Keratinocyte (primary cell): Measurements from ENCODE around the gene RIN3. TPM values are rescaled to one million over a fixed set of nuclear protein-coding genes. Genes with fewer than 3 reads are reported as not detected.

Experiments
- DNase-seq: peaks from one replicate; pipeline ENCODE4 v3.0.0-alpha.2; 2011; ENCODE audit warnings: low read depth, missing footprints, low spot score
- FAIRE-seq: peaks from 2 replicates; lab custom pipeline; 2011; peaks lifted over from hg19 to GRCh38; lab: Jason Lieb, UNC
- H2AFZ ChIP-seq: 2 replicates; pipeline ENCODE4 v1.6.0; 2012; ENCODE audit warnings: low read length, control low read depth, inconsistent platforms; ENCODE audit not compliant: control insufficient read depth
- H3K27ac ChIP-seq: 2 replicates; pipeline ENCODE4 v1.5.1; 2011; ENCODE audit warnings: low read length; ENCODE audit not compliant: control insufficient read depth, insufficient read depth
- H3K27me3 ChIP-seq: 3 replicates; pipeline ENCODE4 v1.6.0; 2011; ENCODE audit warnings: low read length; ENCODE audit not compliant: control insufficient read depth, insufficient read depth; ENCODE audit errors: extremely low read depth
- H3K36me3 ChIP-seq, 2 experiments: 2 replicates in 1 of 2; 3 replicates in 1 of 2; pipeline ENCODE4 v1.5.1; 2011; ENCODE audit warnings: low read length in 2 of 2, mild to moderate bottlenecking in 1 of 2; ENCODE audit not compliant: control insufficient read depth in 2 of 2, insufficient read depth in 2 of 2; ENCODE audit errors: extremely low read depth in 1 of 2
- H3K4me1 ChIP-seq: 3 replicates; pipeline ENCODE4 v1.5.1; 2011; ENCODE audit warnings: low read length; ENCODE audit not compliant: control insufficient read depth, insufficient read depth; ENCODE audit errors: extremely low read depth
- H3K4me2 ChIP-seq: 3 replicates; pipeline ENCODE4 v1.6.0; 2011; ENCODE audit warnings: low read depth, low read length; ENCODE audit not compliant: control insufficient read depth, insufficient read depth; ENCODE audit errors: extremely low read depth
- H3K4me3 ChIP-seq, 3 experiments: fragments of 200-600 bp in 1 of 3; sonication (generic) in 1 of 3; 2 replicates in 2 of 3; 3 replicates in 1 of 3; pipeline ENCODE4 v1.5.1; 2011 to 2016; ENCODE audit warnings: low read length in 3 of 3, mild to moderate bottlenecking in 3 of 3, control low read depth in 2 of 3, inconsistent platforms in 1 of 3, low read depth in 1 of 3, mixed read lengths in 1 of 3, mixed run types in 1 of 3, moderate library complexity in 1 of 3; ENCODE audit not compliant: control insufficient read depth in 2 of 3, insufficient read depth in 2 of 3; ENCODE audit errors: extremely low read depth in 1 of 3
- H3K79me2 ChIP-seq: 2 replicates; pipeline ENCODE4 v1.6.0; 2012; ENCODE audit warnings: low read length; ENCODE audit not compliant: control insufficient read depth, insufficient read depth
- H3K9ac ChIP-seq: 3 replicates; pipeline ENCODE4 v1.6.0; 2011; ENCODE audit warnings: low read length; ENCODE audit not compliant: control insufficient read depth, insufficient read depth; ENCODE audit errors: extremely low read depth
- H3K9me1 ChIP-seq: 3 replicates; pipeline ENCODE4 v1.6.0; 2011; ENCODE audit warnings: low read length; ENCODE audit not compliant: control insufficient read depth, insufficient read depth; ENCODE audit errors: extremely low read depth
- H3K9me3 ChIP-seq: 2 replicates; pipeline ENCODE4 v1.5.1; 2012; ENCODE audit warnings: low read depth, low read length; ENCODE audit not compliant: control insufficient read depth
- H4K20me1 ChIP-seq: 3 replicates; pipeline ENCODE4 v1.6.0; 2011; ENCODE audit warnings: low read length; ENCODE audit not compliant: control insufficient read depth, insufficient read depth; ENCODE audit errors: extremely low read depth
- EZH2 ChIP-seq: IDR thresholded peaks from one replicate; pipeline ENCODE4 v1.6.1; 2012; ENCODE audit warnings: inconsistent platforms, mild to moderate bottlenecking, low read length, moderate library complexity
- dilution Hi-C: fragments of 300-500 bp; cut with MboI; formaldehyde crosslinking; loops from one replicate; pipeline ENCODE4 v1.7.0; 2020; ENCODE audit warnings: low sequenced_read_pairs; ENCODE audit not compliant: extremely low pct_ligation_motif_present
- polyA plus RNA-seq, 5 experiments: library from polyadenylated mRNA; depleted of rRNA in 3 of 5; stranded (reverse) in 3 of 5; stranded (forward) in 1 of 5; unstranded in 1 of 5; fragments of >200 nt; gene quantifications; 1 replicate in 1 of 5; 2 replicates in 3 of 5; 3 replicates in 1 of 5; pipeline versions ENCODE4 v1.2.1 to v1.2.3, GENCODE V29; 2011 to 2012; ENCODE audit warnings: missing spikeins in 2 of 5, low read depth in 1 of 5, low replicate concordance in 1 of 5
- TF ChIP-seq, protein P1 (sequence below), 3 experiments: IDR thresholded peaks in 1 of 3; conservative IDR thresholded peaks in 1 of 3; optimal IDR thresholded peaks in 1 of 3; 2 replicates in 2 of 3; 3 replicates in 1 of 3; pipeline versions ENCODE3 to v1.5.1; 2011; ENCODE audit warnings: low read length in 3 of 3, mild to moderate bottlenecking in 3 of 3, moderate library complexity in 2 of 3, control low read depth in 1 of 3, inconsistent platforms in 1 of 3; ENCODE audit not compliant: insufficient read depth in 2 of 3; ENCODE audit errors: extremely low read depth in 1 of 3

Gene RIN3
- polyA plus RNA-seq, 1 donor (not counting 4 experiments of a cell fraction or from before 2014, with no cell fraction given), result 1.2 TPM

DNA sequence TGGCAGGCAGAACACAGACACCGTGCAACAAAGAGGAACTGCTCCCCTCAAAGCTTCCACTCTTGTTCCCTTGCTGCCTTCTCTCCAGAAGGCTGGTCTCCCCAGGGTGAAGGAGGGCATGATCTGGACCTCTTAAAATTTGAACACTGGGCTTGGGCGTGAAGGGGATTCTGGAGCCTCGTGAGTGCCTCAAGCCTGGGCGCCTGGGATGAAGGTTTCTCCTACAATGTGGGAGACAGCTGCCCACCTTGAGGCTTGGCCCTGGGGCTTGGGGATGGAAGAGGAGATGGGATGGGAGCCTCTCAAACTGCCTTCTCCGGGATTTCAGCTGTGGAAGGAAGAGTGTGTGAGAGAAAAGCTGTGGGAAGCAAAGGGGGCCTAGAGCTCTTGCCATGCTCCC, 7.8 kb upstream of the RIN3 start:
- no peak for FAIRE-seq
- DNase-seq, result no peak
- H3K4me1 ChIP-seq, result peaks cover 47% of the 10 kb centered on the region
- H2AFZ ChIP-seq, result no peak overlapping the region
- H3K4me3 ChIP-seq, result no peak overlapping the region
- no peaks in the 10 kb centered on the region for H3K36me3 ChIP-seq
- dilution Hi-C loops, result no loop called here
- no peaks in the 10 kb centered on the region for H3K27me3 ChIP-seq
- no peaks in the 10 kb centered on the region for H3K9me1 ChIP-seq
- TF ChIP-seq, protein P1, sequence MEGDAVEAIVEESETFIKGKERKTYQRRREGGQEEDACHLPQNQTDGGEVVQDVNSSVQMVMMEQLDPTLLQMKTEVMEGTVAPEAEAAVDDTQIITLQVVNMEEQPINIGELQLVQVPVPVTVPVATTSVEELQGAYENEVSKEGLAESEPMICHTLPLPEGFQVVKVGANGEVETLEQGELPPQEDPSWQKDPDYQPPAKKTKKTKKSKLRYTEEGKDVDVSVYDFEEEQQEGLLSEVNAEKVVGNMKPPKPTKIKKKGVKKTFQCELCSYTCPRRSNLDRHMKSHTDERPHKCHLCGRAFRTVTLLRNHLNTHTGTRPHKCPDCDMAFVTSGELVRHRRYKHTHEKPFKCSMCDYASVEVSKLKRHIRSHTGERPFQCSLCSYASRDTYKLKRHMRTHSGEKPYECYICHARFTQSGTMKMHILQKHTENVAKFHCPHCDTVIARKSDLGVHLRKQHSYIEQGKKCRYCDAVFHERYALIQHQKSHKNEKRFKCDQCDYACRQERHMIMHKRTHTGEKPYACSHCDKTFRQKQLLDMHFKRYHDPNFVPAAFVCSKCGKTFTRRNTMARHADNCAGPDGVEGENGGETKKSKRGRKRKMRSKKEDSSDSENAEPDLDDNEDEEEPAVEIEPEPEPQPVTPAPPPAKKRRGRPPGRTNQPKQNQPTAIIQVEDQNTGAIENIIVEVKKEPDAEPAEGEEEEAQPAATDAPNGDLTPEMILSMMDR (optimal IDR thresholded peaks at IDR 0.05 in 1 of 3, IDR thresholded peaks at IDR 0.05 in 1 of 3, conservative IDR thresholded peaks at IDR 0.05 in 1 of 3; ENCODE audit: extremely low read depth in 1 of 3, insufficient read depth in 2 of 3, low read length in 3 of 3), result no peak
- no peak for TF ChIP-seq EZH2
- H3K9ac ChIP-seq, result no peak overlapping the region
- no peak overlapping the region for H3K4me2 ChIP-seq
- H3K9me3 ChIP-seq, result no peaks in the 10 kb centered on the region
- no peak overlapping the region for H3K27ac ChIP-seq
- no peaks in the 10 kb centered on the region for H3K79me2 ChIP-seq
- H4K20me1 ChIP-seq, result no peaks in the 10 kb centered on the region

DNA sequence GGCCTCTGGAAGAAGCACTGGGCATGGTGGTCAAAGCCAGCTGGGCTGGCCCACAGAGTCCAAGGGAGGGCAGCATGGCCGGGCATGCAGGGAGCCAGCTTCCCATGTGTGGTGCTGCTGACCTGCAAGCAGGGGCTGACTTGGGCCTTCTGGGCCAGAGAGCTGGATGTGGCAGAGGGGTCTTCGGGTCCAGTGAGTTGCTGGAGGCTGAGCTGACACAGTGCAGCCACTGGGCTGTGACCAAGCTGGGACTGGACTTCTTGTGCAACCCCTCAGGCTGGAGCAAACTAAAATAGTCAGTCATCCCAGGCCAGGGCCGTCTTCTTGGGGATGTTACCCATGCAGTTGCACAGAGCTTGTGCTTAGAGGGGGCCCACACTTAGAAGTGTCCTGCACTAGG, 7.3 kb upstream of the RIN3 start:
- dilution Hi-C loops, result no loop called here
- Histone ChIP-seq H3K4me3 (no peak overlapping the region), H3K9me3 (no peaks in the 10 kb centered on the region), H3K36me3 (no peaks in the 10 kb centered on the region), H3K4me2 (no peak overlapping the region), H4K20me1 (no peaks in the 10 kb centered on the region), H3K79me2 (no peaks in the 10 kb centered on the region), H3K9me1 (no peaks in the 10 kb centered on the region), H3K27me3 (no peaks in the 10 kb centered on the region), H3K4me1 (peaks cover 50% of the 10 kb centered on the region), H3K27ac (no peak overlapping the region), H3K9ac (no peak overlapping the region), H2AFZ (no peak overlapping the region)
- TF ChIP-seq, protein P1 (optimal IDR thresholded peaks at IDR 0.05 in 1 of 3, IDR thresholded peaks at IDR 0.05 in 1 of 3, conservative IDR thresholded peaks at IDR 0.05 in 1 of 3; ENCODE audit: extremely low read depth in 1 of 3, insufficient read depth in 2 of 3, low read length in 3 of 3), result no peak
- TF ChIP-seq EZH2, result no peak
- no peak for FAIRE-seq
- no peak for DNase-seq
